HCT116 (cell line): ENCODE measurements around the gene F2R.

ENCODE experiments used
- CTCF ChIP-seq, 3 experiments: fragments of 200-600 bp in 1 of 3; sonication (generic) in 1 of 3; IDR thresholded peaks in 2 of 3; conservative IDR thresholded peaks in 1 of 3; 2 replicates each; pipeline ENCODE4 v1.5.1; 2012 to 2017; ENCODE audit warnings: low read depth in 2 of 3, low read length in 2 of 3, antibody characterized with exemption in 1 of 3, borderline replicate concordance in 1 of 3, control low read depth in 1 of 3, mild to moderate bottlenecking in 1 of 3, mixed read lengths in 1 of 3, mixed run types in 1 of 3, moderate library complexity in 1 of 3; ENCODE audit not compliant: insufficient read depth in 1 of 3
- EGR1 ChIP-seq: IDR thresholded peaks from 2 replicates; pipeline ENCODE4 v1.6.1; 2012; ENCODE audit warnings: low read depth
- EZH2 ChIP-seq: fragments of 200-600 bp; sonication (generic); IDR thresholded peaks from 2 replicates; pipeline ENCODE4 v1.6.1; 2017; ENCODE audit warnings: antibody characterized with exemption, mixed run types
- JUND ChIP-seq: IDR thresholded peaks from 2 replicates; pipeline ENCODE4 v1.6.1; 2012
- MAX ChIP-seq: IDR thresholded peaks from 2 replicates; pipeline ENCODE4 v1.6.1; 2012
- POLR2A ChIP-seq: IDR thresholded peaks from 2 replicates; pipeline ENCODE4 v1.7.0; 2011; ENCODE audit warnings: borderline replicate concordance; ENCODE audit not compliant: insufficient read depth, insufficient read length; ENCODE audit errors: extremely low read depth
- POLR2AphosphoS5 ChIP-seq: IDR thresholded peaks from 2 replicates; pipeline ENCODE4 v1.6.1; 2011; ENCODE audit warnings: mild to moderate bottlenecking, low read depth, low read length, moderate library complexity
- SP1 ChIP-seq: IDR thresholded peaks from 2 replicates; pipeline ENCODE4 v1.6.1; 2012; ENCODE audit warnings: low read depth
- TCF7L2 ChIP-seq: IDR thresholded peaks from 2 replicates; pipeline ENCODE4 v1.7.0; 2011; ENCODE audit warnings: borderline replicate concordance, inconsistent platforms; ENCODE audit not compliant: insufficient read depth, insufficient read length; ENCODE audit errors: extremely low read depth
- YY1 ChIP-seq: IDR thresholded peaks from 2 replicates; pipeline ENCODE4 v1.6.1; 2011; ENCODE audit warnings: low read length, low read depth, moderate library complexity, mild to moderate bottlenecking; ENCODE audit not compliant: insufficient replicate concordance; ENCODE audit errors: extremely low read depth
- ZFX ChIP-seq: fragments of 450-650 bp; IDR thresholded peaks from 2 replicates; pipeline ENCODE4 v1.6.1; 2017
- TF ChIP-seq, protein P1 (sequence below): IDR thresholded peaks from 2 replicates; pipeline ENCODE4 v1.6.1; 2012; ENCODE audit warnings: low read depth

GRCh38 chr5:76670508-76670907 lies 45.4 kb upstream of the F2R start:
- no peak for TF ChIP-seq POLR2A
- no peak for TF ChIP-seq TCF7L2
- TF ChIP-seq MAX = no peak
- no peak for TF ChIP-seq CTCF (IDR thresholded peaks at IDR 0.05 in 2 of 3, conservative IDR thresholded peaks at IDR 0.05 in 1 of 3; ENCODE audit: borderline replicate concordance in 1 of 3, insufficient read depth in 1 of 3, low read depth in 2 of 3, low read length in 2 of 3)
- TF ChIP-seq YY1 = no peak
- TF ChIP-seq POLR2AphosphoS5 = no peak
- no peak for TF ChIP-seq EGR1
- no peak for TF ChIP-seq EZH2
- TF ChIP-seq JUND = no peak
- TF ChIP-seq ZFX = no peak
- TF ChIP-seq SP1 = no peak
- TF ChIP-seq, protein P1, sequence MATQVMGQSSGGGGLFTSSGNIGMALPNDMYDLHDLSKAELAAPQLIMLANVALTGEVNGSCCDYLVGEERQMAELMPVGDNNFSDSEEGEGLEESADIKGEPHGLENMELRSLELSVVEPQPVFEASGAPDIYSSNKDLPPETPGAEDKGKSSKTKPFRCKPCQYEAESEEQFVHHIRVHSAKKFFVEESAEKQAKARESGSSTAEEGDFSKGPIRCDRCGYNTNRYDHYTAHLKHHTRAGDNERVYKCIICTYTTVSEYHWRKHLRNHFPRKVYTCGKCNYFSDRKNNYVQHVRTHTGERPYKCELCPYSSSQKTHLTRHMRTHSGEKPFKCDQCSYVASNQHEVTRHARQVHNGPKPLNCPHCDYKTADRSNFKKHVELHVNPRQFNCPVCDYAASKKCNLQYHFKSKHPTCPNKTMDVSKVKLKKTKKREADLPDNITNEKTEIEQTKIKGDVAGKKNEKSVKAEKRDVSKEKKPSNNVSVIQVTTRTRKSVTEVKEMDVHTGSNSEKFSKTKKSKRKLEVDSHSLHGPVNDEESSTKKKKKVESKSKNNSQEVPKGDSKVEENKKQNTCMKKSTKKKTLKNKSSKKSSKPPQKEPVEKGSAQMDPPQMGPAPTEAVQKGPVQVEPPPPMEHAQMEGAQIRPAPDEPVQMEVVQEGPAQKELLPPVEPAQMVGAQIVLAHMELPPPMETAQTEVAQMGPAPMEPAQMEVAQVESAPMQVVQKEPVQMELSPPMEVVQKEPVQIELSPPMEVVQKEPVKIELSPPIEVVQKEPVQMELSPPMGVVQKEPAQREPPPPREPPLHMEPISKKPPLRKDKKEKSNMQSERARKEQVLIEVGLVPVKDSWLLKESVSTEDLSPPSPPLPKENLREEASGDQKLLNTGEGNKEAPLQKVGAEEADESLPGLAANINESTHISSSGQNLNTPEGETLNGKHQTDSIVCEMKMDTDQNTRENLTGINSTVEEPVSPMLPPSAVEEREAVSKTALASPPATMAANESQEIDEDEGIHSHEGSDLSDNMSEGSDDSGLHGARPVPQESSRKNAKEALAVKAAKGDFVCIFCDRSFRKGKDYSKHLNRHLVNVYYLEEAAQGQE = no peak
